GM12878 (cell line): ENCODE data around the gene CPD. TPM values are rescaled to one million over a fixed set of nuclear protein-coding genes. Genes with fewer than 3 reads are reported as not detected.

Experiments
- ATAC-seq: fragments of 200-7000 bp; cut with Tn5 transposase; 3 replicates; pipeline ENCODE4 v1.9.1; 2020; ENCODE audit warnings: mild to moderate bottlenecking, moderate library complexity
- BruUV-seq: library from RNA; stranded (reverse); fragments of 400-500 nt; replicated peaks from 2 replicates; lab custom pipeline; 2021; lab: Mats Ljungman, UMichigan
- CTCF ChIA-PET: fragments of 300-600 bp; sonication (Branson Sonifier 250); formaldehyde crosslinking; extraction: SDS; loops from one replicate; lab custom pipeline; 2021; ENCODE audit warnings: inconsistent platforms; lab: Yijun Ruan, JAX
- POLR2A ChIA-PET: fragments of 350-600 bp; formaldehyde crosslinking; extraction: SDS; loops from one replicate; lab custom pipeline; 2021; ENCODE audit warnings: inconsistent platforms; lab: Charles Lee
- RAD21 ChIA-PET: fragments of 300-600 bp; sonication (Branson Sonifier 250); formaldehyde crosslinking; loops from one replicate; lab custom pipeline; 2023; ENCODE audit warnings: antibody characterized with exemption; ENCODE audit not compliant: unreplicated experiment; lab: Charles Lee
- SMC1A ChIA-PET: fragments of 300-600 bp; sonication (Branson Sonifier 250); formaldehyde crosslinking; loops from one replicate; lab custom pipeline; 2023; ENCODE audit not compliant: unreplicated experiment, uncharacterized antibody; lab: Charles Lee
- DNase-seq: peaks from one replicate; pipeline ENCODE4 v3.0.0-alpha.2; 2011; ENCODE audit warnings: low read depth, low spot score
- FAIRE-seq: peaks from 3 replicates; lab custom pipeline; 2011; peaks lifted over from hg19 to GRCh38; lab: Jason Lieb, UNC
- H2AFZ ChIP-seq: 2 replicates; pipeline ENCODE4 v1.6.0; 2011; ENCODE audit warnings: low read depth, low read length, control low read depth; ENCODE audit not compliant: control insufficient read depth
- H3K27ac ChIP-seq: 2 replicates; pipeline ENCODE4 v1.5.1; 2011; ENCODE audit warnings: control low read depth; ENCODE audit not compliant: control insufficient read depth, insufficient read depth
- H3K27me3 ChIP-seq, 2 experiments: replicated peaks in 1 of 2; 2 replicates each; pipeline versions ENCODE4 v1.6.0 to v1.6.1; 2011; ENCODE audit warnings: low read length in 1 of 2; ENCODE audit not compliant: control insufficient read depth in 2 of 2, insufficient read depth in 2 of 2
- H3K36me3 ChIP-seq, 2 experiments: 2 replicates each; pipeline ENCODE4 v1.5.1; 2011; ENCODE audit warnings: low read length in 1 of 2; ENCODE audit not compliant: control insufficient read depth in 2 of 2, insufficient read depth in 2 of 2
- H3K4me1 ChIP-seq: 2 replicates; pipeline ENCODE4 v1.6.1; 2011; ENCODE audit warnings: mild to moderate bottlenecking, low read length, moderate library complexity, mixed read lengths; ENCODE audit not compliant: control insufficient read depth, insufficient read depth
- H3K4me2 ChIP-seq: 2 replicates; pipeline ENCODE4 v1.6.0; 2011; ENCODE audit warnings: control low read depth; ENCODE audit not compliant: control insufficient read depth, insufficient read depth
- H3K4me3 ChIP-seq: fragments of 200-600 bp; sonication (generic); 2 replicates; pipeline ENCODE4 v1.5.1; 2016
- H3K79me2 ChIP-seq: 2 replicates; pipeline ENCODE4 v1.6.0; 2011; ENCODE audit warnings: low read length; ENCODE audit not compliant: control insufficient read depth, insufficient read depth
- H3K9ac ChIP-seq: 2 replicates; pipeline ENCODE4 v1.8.0; 2011; ENCODE audit warnings: low read length, control low read depth, mixed read lengths; ENCODE audit not compliant: control insufficient read depth, insufficient read depth
- H3K9me3 ChIP-seq: replicated peaks from 3 replicates; pipeline ENCODE4 v1.5.1; 2011; ENCODE audit warnings: mild to moderate bottlenecking, low read length; ENCODE audit not compliant: control insufficient read depth, insufficient read depth
- H4K20me1 ChIP-seq: 2 replicates; pipeline ENCODE4 v1.6.0; 2011; ENCODE audit not compliant: control insufficient read depth, insufficient read depth
- EED ChIP-seq: sonication (generic); IDR thresholded peaks from 2 replicates; pipeline ENCODE4 v1.6.1; 2016; ENCODE audit warnings: antibody characterized with exemption, low read depth
- MYB ChIP-seq: fragments of 150-350 bp; IDR thresholded peaks from 2 replicates; pipeline ENCODE4 v1.6.1; 2014; ENCODE audit warnings: mild to moderate bottlenecking, low read depth, low read length, borderline replicate concordance
- NR2C2 ChIP-seq: IDR thresholded peaks from 2 replicates; pipeline ENCODE4 v1.6.1; 2011; ENCODE audit warnings: borderline replicate concordance, low read depth; ENCODE audit not compliant: control insufficient read depth, insufficient read length
- RELA ChIP-seq: fragments of 450-650 bp; IDR thresholded peaks from 2 replicates; pipeline ENCODE4 v1.8.0; 2014; ENCODE audit warnings: borderline replicate concordance; ENCODE audit not compliant: partially characterized antibody
- TCF7 ChIP-seq: IDR thresholded peaks from 2 replicates; pipeline ENCODE4 v1.6.1; 2014; ENCODE audit warnings: antibody characterized with exemption, borderline replicate concordance
- YY1 ChIP-seq: IDR thresholded peaks from 2 replicates; pipeline ENCODE4 v1.6.1; 2011; ENCODE audit warnings: low read depth, mild to moderate bottlenecking, low read length
- WGBS: methylation state at CpG from one replicate; pipeline ENCODE4 v1.1.6; 2016; ENCODE audit warnings: low lambda C conversion rate; ENCODE audit not compliant: insufficient replicate concordance, insufficient coverage; ENCODE audit errors: missing lambda C conversion rate; 5-methylcytosine and 5-hydroxymethylcytosine counted together
- in situ Hi-C: fragments of 300-500 bp; cut with MboI; formaldehyde crosslinking; loops from 9 replicates; pipeline ENCODE4 v1.14.3; 2018; ENCODE audit warnings: mixed read lengths
- intact Hi-C: fragments of 100-400 bp; cut with micrococcal nuclease; formaldehyde crosslinking; loops from one replicate; pipeline ENCODE4 v1.14.2; 2022; ENCODE audit not compliant: unreplicated experiment
- polyA plus RNA-seq, 11 experiments: library from polyadenylated mRNA; depleted of rRNA in 4 of 11; unstranded in 6 of 11; stranded (reverse) in 5 of 11; fragments of >200 nt; fragmentation: Nextera tagmentation in 4 of 11; fragmentation: Illumina TruSeq in 1 of 11; extraction: Ambion mirVana in 4 of 11; extraction: Trizol in 1 of 11; gene quantifications; 1 replicate in 1 of 11; 2 replicates in 10 of 11; pipeline versions ENCODE4 v1.2.1 to v1.2.3, GENCODE V29; 2011 to 2016; ENCODE audit warnings: inconsistent platforms in 2 of 11, missing spikeins in 2 of 11, low read depth in 1 of 11
- total RNA-seq, 4 experiments: library from RNA; depleted of rRNA in 3 of 4; stranded (reverse); fragments of >200 nt in 3 of 4; fragmentation: Illumina TruSeq in 1 of 4; extraction: Trizol in 1 of 4; gene quantifications; 2 replicates each; pipeline versions ENCODE4 v1.2.1 to v1.2.3, GENCODE V29; 2013 to 2021
- TF ChIP-seq, protein P1 (sequence below): fragments of 450-650 bp; IDR thresholded peaks from 2 replicates; pipeline ENCODE4 v1.6.1; 2017; ENCODE audit warnings: borderline replicate concordance
- TF ChIP-seq, protein P2 (sequence below): fragments of 150-350 bp; IDR thresholded peaks from 2 replicates; pipeline ENCODE4 v1.6.1; 2016; ENCODE audit warnings: low read depth, low read length
- TF ChIP-seq, protein P3 (sequence below): fragments of 450-650 bp; IDR thresholded peaks from 2 replicates; pipeline ENCODE4 v1.6.1; 2017; ENCODE audit warnings: mild to moderate bottlenecking, moderate library complexity

CPD gene
- total and polyA plus RNA-seq, 10 of the 15 experiments (the other 5 are each of a cell fraction or from before 2014, with no cell fraction given): 3.5 to 24.2 (median 15.7) TPM

DNA sequence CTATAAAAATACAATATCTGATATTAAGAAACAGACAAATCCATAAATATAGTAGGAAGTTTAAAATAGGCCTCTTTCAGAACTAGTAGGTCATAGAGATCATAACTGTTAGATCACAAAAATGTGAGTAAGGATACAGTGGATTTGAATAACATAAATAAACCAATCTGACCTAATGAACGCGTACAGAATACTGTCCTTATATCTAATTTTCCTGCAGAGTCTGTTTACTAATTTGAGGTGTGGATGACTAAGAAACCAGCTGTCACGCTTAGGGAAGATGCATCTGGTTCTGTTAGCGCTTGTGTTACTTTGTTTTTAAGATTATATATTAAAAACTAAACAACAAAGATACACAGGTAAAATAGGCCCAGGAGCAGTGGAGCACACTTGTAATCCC, 14.8 kb downstream of the CPD start (continued):
- no peak for TF ChIP-seq TCF7
- no peak for TF ChIP-seq RELA
- TF ChIP-seq, protein P1, sequence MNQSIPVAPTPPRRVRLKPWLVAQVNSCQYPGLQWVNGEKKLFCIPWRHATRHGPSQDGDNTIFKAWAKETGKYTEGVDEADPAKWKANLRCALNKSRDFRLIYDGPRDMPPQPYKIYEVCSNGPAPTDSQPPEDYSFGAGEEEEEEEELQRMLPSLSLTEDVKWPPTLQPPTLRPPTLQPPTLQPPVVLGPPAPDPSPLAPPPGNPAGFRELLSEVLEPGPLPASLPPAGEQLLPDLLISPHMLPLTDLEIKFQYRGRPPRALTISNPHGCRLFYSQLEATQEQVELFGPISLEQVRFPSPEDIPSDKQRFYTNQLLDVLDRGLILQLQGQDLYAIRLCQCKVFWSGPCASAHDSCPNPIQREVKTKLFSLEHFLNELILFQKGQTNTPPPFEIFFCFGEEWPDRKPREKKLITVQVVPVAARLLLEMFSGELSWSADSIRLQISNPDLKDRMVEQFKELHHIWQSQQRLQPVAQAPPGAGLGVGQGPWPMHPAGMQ: no peak
- TF ChIP-seq, protein P2, sequence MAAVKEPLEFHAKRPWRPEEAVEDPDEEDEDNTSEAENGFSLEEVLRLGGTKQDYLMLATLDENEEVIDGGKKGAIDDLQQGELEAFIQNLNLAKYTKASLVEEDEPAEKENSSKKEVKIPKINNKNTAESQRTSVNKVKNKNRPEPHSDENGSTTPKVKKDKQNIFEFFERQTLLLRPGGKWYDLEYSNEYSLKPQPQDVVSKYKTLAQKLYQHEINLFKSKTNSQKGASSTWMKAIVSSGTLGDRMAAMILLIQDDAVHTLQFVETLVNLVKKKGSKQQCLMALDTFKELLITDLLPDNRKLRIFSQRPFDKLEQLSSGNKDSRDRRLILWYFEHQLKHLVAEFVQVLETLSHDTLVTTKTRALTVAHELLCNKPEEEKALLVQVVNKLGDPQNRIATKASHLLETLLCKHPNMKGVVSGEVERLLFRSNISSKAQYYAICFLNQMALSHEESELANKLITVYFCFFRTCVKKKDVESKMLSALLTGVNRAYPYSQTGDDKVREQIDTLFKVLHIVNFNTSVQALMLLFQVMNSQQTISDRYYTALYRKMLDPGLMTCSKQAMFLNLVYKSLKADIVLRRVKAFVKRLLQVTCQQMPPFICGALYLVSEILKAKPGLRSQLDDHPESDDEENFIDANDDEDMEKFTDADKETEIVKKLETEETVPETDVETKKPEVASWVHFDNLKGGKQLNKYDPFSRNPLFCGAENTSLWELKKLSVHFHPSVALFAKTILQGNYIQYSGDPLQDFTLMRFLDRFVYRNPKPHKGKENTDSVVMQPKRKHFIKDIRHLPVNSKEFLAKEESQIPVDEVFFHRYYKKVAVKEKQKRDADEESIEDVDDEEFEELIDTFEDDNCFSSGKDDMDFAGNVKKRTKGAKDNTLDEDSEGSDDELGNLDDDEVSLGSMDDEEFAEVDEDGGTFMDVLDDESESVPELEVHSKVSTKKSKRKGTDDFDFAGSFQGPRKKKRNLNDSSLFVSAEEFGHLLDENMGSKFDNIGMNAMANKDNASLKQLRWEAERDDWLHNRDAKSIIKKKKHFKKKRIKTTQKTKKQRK: no peak

DNA sequence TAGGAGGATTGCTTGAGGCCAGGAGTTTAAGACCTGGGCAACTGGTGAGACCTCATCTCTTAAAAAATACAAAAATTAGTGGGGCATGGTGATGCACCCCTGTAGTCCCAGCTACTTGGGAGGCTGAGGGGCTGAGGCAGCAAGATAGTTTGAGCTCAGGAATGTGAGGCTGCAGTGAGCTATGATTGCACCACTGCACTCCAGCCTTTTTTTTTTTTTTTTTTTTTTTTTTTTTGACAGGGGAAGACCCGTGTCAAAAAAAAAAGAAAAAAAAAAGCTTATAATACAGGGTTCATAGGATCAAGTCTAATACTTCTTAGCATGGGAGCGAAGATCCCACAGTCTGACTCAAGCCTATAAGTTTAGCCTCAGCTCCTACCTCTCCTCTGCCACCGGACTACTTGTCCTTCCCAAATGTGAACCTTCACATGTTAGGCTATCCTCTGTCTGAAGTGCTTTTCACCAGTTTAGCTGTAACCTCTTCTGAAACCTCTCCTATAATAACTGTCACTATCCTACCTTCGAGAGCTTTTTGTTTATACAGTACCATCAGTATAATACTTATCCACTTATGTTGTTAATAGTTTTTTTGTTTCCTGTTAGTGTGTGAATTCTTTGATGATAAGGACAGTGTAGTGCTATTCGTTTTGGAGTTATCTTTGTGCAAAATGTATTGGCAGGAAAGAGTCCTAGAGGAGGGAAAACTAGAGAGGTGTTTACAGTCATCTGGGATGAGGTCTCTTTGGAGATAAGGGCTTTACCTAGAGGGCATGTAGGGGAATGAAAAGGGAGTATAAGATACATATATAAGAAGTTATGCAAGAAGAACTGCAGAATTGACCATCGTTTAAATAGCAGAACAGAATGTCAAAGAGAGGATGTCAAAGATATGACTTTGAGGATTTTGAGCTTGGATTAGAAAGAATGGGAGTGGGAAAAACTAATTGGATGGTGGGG, 15.5 kb downstream of the CPD start:
- H4K20me1 ChIP-seq: no peaks in the 10 kb centered on the region
- ChIA-PET CTCF (interaction anchor here (0.6 to 1.4 kb wide), 5 partner anchors 10 to 301 kb away, joined by 3 to 5 read pairs (median 3); no protein-coding TSS in a partner anchor), POLR2A (interaction anchor here (0.6 kb wide), 2 partner anchors 68 to 108 kb away, joined by 5 to 6 read pairs; no protein-coding TSS in a partner anchor), RAD21 (interaction anchor here (0.6 to 1.3 kb wide), 4 partner anchors 13 to 1882 kb away, joined by 4 to 6 read pairs (median 4); no protein-coding TSS in a partner anchor), SMC1A (interaction anchor here (0.6 to 1.5 kb wide), 5 partner anchors 10 to 592 kb away, joined by 3 to 6 read pairs (median 4); no protein-coding TSS in a partner anchor)
- no peaks in the 10 kb centered on the region for H3K27me3 ChIP-seq
- ATAC-seq: no peak
- DNase-seq: no peak
- no peak overlapping the region for H3K4me3 ChIP-seq
- no TSS peak for BruUV-seq
- no peak overlapping the region for H3K4me2 ChIP-seq
- in situ Hi-C loops: no loop called here
- no peak overlapping the region for H2AFZ ChIP-seq
- no peaks in the 10 kb centered on the region; a peak in 1 of 4 replicates for H3K36me3 ChIP-seq
- H3K9me3 ChIP-seq: no peaks in the 10 kb centered on the region
- intact Hi-C loops: no loop called here
- no peak overlapping the region for H3K9ac ChIP-seq
- no peak overlapping the region for H3K27ac ChIP-seq
- FAIRE-seq: no peak
- WGBS: 87% methylated on average over 5 of the region's 6 CpGs
- no peaks in the 10 kb centered on the region for H3K79me2 ChIP-seq
- no peaks in the 10 kb centered on the region for H3K4me1 ChIP-seq
- TF ChIP-seq MYB (no peak), EED (no peak), NR2C2 (no peak), YY1 (no peak)
- TF ChIP-seq, protein P3, sequence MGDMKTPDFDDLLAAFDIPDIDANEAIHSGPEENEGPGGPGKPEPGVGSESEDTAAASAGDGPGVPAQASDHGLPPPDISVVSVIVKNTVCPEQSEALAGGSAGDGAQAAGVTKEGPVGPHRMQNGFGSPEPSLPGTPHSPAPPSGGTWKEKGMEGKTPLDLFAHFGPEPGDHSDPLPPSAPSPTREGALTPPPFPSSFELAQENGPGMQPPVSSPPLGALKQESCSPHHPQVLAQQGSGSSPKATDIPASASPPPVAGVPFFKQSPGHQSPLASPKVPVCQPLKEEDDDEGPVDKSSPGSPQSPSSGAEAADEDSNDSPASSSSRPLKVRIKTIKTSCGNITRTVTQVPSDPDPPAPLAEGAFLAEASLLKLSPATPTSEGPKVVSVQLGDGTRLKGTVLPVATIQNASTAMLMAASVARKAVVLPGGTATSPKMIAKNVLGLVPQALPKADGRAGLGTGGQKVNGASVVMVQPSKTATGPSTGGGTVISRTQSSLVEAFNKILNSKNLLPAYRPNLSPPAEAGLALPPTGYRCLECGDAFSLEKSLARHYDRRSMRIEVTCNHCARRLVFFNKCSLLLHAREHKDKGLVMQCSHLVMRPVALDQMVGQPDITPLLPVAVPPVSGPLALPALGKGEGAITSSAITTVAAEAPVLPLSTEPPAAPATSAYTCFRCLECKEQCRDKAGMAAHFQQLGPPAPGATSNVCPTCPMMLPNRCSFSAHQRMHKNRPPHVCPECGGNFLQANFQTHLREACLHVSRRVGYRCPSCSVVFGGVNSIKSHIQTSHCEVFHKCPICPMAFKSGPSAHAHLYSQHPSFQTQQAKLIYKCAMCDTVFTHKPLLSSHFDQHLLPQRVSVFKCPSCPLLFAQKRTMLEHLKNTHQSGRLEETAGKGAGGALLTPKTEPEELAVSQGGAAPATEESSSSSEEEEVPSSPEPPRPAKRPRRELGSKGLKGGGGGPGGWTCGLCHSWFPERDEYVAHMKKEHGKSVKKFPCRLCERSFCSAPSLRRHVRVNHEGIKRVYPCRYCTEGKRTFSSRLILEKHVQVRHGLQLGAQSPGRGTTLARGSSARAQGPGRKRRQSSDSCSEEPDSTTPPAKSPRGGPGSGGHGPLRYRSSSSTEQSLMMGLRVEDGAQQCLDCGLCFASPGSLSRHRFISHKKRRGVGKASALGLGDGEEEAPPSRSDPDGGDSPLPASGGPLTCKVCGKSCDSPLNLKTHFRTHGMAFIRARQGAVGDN: no peak
